GM12892 (cell line): Measurements from ENCODE around the gene TIMP3.

Experiments
- POLR2A ChIP-seq: IDR thresholded peaks from 2 replicates; pipeline ENCODE4 v1.6.1; 2011; ENCODE audit warnings: low read depth, low read length, control low read depth
- POLR2AphosphoS5 ChIP-seq: IDR thresholded peaks from 2 replicates; pipeline ENCODE4 v1.6.1; 2011; ENCODE audit warnings: low read depth, low read length, control low read depth
- TAF1 ChIP-seq: IDR thresholded peaks from 2 replicates; pipeline ENCODE4 v1.6.1; 2011; ENCODE audit warnings: low read depth, mild to moderate bottlenecking, control low read depth, low read length, borderline replicate concordance

DNA sequence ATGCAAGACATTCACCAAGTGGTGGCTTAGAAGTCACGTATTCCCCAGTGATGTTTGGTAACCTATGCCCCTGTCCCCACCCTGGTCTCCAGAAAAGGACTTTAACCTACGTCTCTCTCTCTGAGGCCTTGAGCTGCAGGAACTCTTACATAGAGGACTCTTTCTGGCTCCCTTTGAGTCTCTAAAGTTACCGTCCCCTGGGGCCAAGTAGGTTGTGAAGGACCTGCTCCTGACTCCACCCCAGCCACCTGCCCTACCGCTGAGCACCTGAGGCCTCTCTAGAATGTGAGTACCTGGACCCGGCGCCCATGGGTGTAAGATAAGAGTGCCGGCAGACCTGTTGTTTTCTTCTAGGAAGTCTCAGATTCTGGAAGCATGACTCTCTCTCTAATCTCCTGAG, 95.4 kb downstream of the TIMP3 start:
- TF ChIP-seq POLR2A = no peak
- TF ChIP-seq TAF1 = no peak
- TF ChIP-seq POLR2AphosphoS5 = no peak
